SU-DHL-6 (cell line): ENCODE measurements around the gene CISTR.
"Not testable (repeated sequence)": the region's sequence is repeated elsewhere in the genome, so short reads cannot be mapped to it uniquely, and the experiment has no call there.

ENCODE experiments used
- H2AFZ ChIP-seq: fragments of 200-600 bp; sonication (generic); 2 replicates; pipeline ENCODE4 v1.6.1; 2014; ENCODE audit warnings: low read depth, mild to moderate bottlenecking, moderate library complexity, mixed read lengths, antibody characterized with exemption, low read length; ENCODE audit not compliant: severe bottlenecking
- H3F3A ChIP-seq: fragments of 200-600 bp; shearing (Covaris generic); 2 replicates; pipeline ENCODE4 v1.6.0; 2016; ENCODE audit warnings: antibody characterized with exemption, mild to moderate bottlenecking; ENCODE audit not compliant: insufficient read depth
- H3K27ac ChIP-seq: fragments of 200-600 bp; sonication (generic); 2 replicates; pipeline ENCODE4 v1.5.1; 2016; ENCODE audit warnings: low read depth, mild to moderate bottlenecking, low read length, moderate library complexity, mixed read lengths
- H3K27me3 ChIP-seq: fragments of 200-600 bp; sonication (generic), shearing (Covaris generic); 2 replicates; pipeline ENCODE4 v1.6.0; 2014; ENCODE audit warnings: mild to moderate bottlenecking, low read length
- H3K36me3 ChIP-seq: fragments of 200-600 bp; sonication (generic); 2 replicates; pipeline ENCODE4 v1.6.1; 2014; ENCODE audit warnings: mild to moderate bottlenecking, low read length, mixed read lengths
- H3K4me2 ChIP-seq: fragments of 300-600, 200-600 bp; shearing (Covaris generic), sonication (generic); 2 replicates; pipeline ENCODE4 v1.6.0; 2014; ENCODE audit warnings: low read length, low read depth, mild to moderate bottlenecking; ENCODE audit not compliant: poor library complexity, severe bottlenecking
- H3K4me3 ChIP-seq: fragments of 200-600 bp; sonication (generic); 2 replicates; pipeline ENCODE4 v1.5.1; 2014; ENCODE audit warnings: antibody characterized with exemption, low read length, mild to moderate bottlenecking, mixed read lengths; ENCODE audit not compliant: insufficient read depth, poor library complexity, severe bottlenecking
- H3K79me2 ChIP-seq: fragments of 200-600 bp; sonication (generic); 2 replicates; pipeline ENCODE4 v1.6.1; 2014; ENCODE audit warnings: mild to moderate bottlenecking, low read length, moderate library complexity; ENCODE audit not compliant: insufficient read depth
- H3K9ac ChIP-seq: fragments of 200-600 bp; sonication (generic); 2 replicates; pipeline ENCODE4 v1.7.0; 2014; ENCODE audit warnings: mild to moderate bottlenecking, low read length
- H3K9me2 ChIP-seq: fragments of 200-600 bp; sonication (generic); replicated peaks from 2 replicates; pipeline ENCODE4 v1.6.1; 2014; ENCODE audit warnings: low read length; ENCODE audit not compliant: insufficient read depth
- H3K9me3 ChIP-seq: fragments of 200-600 bp; sonication (generic); 2 replicates; pipeline ENCODE4 v1.6.1; 2014; ENCODE audit warnings: low read length, mixed read lengths; ENCODE audit not compliant: insufficient read depth
- H4K20me1 ChIP-seq: fragments of 200-600 bp; sonication (generic); 2 replicates; pipeline ENCODE4 v1.6.1; 2014; ENCODE audit warnings: low read depth, mild to moderate bottlenecking, antibody characterized with exemption, low read length, moderate library complexity, mixed read lengths
- EZH2phosphoT487 ChIP-seq: fragments of 200-600 bp; sonication (generic), shearing (Covaris generic); conservative IDR thresholded peaks from 2 replicates; pipeline ENCODE4 v1.6.1; 2018; ENCODE audit warnings: mild to moderate bottlenecking, antibody characterized with exemption, low read length, moderate library complexity, mixed read lengths
- TF ChIP-seq, protein P1 (sequence below): fragments of 200-600 bp; sonication (generic); IDR thresholded peaks from one replicate; pipeline ENCODE4 v1.5.1; 2017; ENCODE audit warnings: antibody characterized with exemption, mild to moderate bottlenecking, low read length, moderate library complexity; ENCODE audit not compliant: insufficient read depth, poor library complexity, severe bottlenecking

The CISTR gene

GRCh38 chr12:53720946-53721345 lies 30.8 kb downstream of the CISTR start:
- Histone ChIP-seq H3K79me2 (no peaks in the 10 kb centered on the region), H3K27me3 (no peaks in the 10 kb centered on the region), H3K36me3 (no peaks in the 10 kb centered on the region), H3K4me3 (no peak overlapping the region), H3K9me2 (no peaks in the 10 kb centered on the region), H4K20me1 (no peaks in the 10 kb centered on the region), H3K4me2 (no peak overlapping the region), H3K9me3 (no peaks in the 10 kb centered on the region), H3K9ac (no peak overlapping the region), H3K27ac (no peak overlapping the region), H3F3A (no peaks in the 10 kb centered on the region), H2AFZ (no peak overlapping the region)
- no peak for TF ChIP-seq EZH2phosphoT487
- TF ChIP-seq, protein P1, sequence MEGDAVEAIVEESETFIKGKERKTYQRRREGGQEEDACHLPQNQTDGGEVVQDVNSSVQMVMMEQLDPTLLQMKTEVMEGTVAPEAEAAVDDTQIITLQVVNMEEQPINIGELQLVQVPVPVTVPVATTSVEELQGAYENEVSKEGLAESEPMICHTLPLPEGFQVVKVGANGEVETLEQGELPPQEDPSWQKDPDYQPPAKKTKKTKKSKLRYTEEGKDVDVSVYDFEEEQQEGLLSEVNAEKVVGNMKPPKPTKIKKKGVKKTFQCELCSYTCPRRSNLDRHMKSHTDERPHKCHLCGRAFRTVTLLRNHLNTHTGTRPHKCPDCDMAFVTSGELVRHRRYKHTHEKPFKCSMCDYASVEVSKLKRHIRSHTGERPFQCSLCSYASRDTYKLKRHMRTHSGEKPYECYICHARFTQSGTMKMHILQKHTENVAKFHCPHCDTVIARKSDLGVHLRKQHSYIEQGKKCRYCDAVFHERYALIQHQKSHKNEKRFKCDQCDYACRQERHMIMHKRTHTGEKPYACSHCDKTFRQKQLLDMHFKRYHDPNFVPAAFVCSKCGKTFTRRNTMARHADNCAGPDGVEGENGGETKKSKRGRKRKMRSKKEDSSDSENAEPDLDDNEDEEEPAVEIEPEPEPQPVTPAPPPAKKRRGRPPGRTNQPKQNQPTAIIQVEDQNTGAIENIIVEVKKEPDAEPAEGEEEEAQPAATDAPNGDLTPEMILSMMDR, result no peak

GRCh38 chr12:53719649-53720048 lies 32.1 kb downstream of the CISTR start:
- H3K4me2 ChIP-seq, result no peak overlapping the region
- no peaks in the 10 kb centered on the region for H4K20me1 ChIP-seq
- H3K9ac ChIP-seq, result no peak overlapping the region
- H3K27me3 ChIP-seq, result no peaks in the 10 kb centered on the region
- H3K4me3 ChIP-seq, result no peak overlapping the region
- H2AFZ ChIP-seq, result no peak overlapping the region
- no peak overlapping the region for H3K27ac ChIP-seq
- no peaks in the 10 kb centered on the region for H3K9me2 ChIP-seq
- H3F3A ChIP-seq, result no peaks in the 10 kb centered on the region
- no peaks in the 10 kb centered on the region for H3K79me2 ChIP-seq
- TF ChIP-seq EZH2phosphoT487, result no peak
- TF ChIP-seq, protein P1, result no peak
- H3K36me3 ChIP-seq, result no peaks in the 10 kb centered on the region
- no peaks in the 10 kb centered on the region for H3K9me3 ChIP-seq

DNA sequence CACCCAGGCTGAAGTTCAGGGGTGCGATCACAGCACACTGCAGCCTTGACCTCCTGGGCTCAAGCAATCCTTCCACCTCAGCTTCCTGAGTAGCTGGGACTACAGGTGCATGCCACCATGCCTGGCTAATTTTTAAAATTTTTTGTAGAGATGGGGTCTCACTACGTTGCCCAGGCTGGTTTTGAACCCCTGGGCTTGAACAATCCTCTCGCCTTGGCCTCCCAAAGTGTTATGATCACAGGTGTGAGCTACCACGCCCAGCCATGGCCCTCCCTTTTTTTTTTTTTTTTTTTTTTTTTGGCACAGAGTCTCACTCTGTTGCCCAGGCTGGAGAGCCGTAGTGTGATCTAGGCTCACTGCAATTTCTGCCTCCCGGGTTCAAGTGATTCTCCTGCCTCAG lies 33.2 kb downstream of the CISTR start:
- H3K9me2 ChIP-seq, H4K20me1 ChIP-seq, H3K9ac ChIP-seq, H3K27ac ChIP-seq, H3K9me3 ChIP-seq, H3K27me3 ChIP-seq, H3K36me3 ChIP-seq, H3K4me3 ChIP-seq, H3K4me2 ChIP-seq, H2AFZ ChIP-seq, H3F3A ChIP-seq, H3K79me2 ChIP-seq: not testable (repeated sequence)

- Histone ChIP-seq H2AFZ (no peak overlapping the region), H3K27ac (no peak overlapping the region), H3K9me3 (no peaks in the 10 kb centered on the region), H4K20me1 (no peaks in the 10 kb centered on the region), H3K79me2 (no peaks in the 10 kb centered on the region), H3K9ac (no peak overlapping the region), H3K4me2 (no peak overlapping the region), H3F3A (no peaks in the 10 kb centered on the region), H3K4me3 (no peak overlapping the region), H3K9me2 (no peaks in the 10 kb centered on the region), H3K36me3 (no peaks in the 10 kb centered on the region), H3K27me3 (no peaks in the 10 kb centered on the region)
- TF ChIP-seq, protein P1, result no peak
- TF ChIP-seq EZH2phosphoT487, result no peak
These were observed 34.5 kb downstream of the CISTR start for GRCh38 chr12:53717319-53717718.
